RWPE2 (cell line): ENCODE data around the gene SERPIND1.

Experiments used
- ATAC-seq: fragments of 200-7000 bp; cut with Tn5 transposase; 3 replicates; pipeline ENCODE4 v1.9.1; 2021; ENCODE audit warnings: low read depth
- DNase-seq: peaks from one replicate; pipeline ENCODE4 v3.0.0-alpha.2; 2020; ENCODE audit warnings: low spot score
- H3K27ac ChIP-seq: fragments of 450-650 bp; 2 replicates; pipeline ENCODE4 v1.5.1; 2017; ENCODE audit warnings: mild to moderate bottlenecking; ENCODE audit not compliant: poor library complexity, severe bottlenecking
- H3K27me3 ChIP-seq: fragments of 250-450 bp; sonication (Bioruptor Pico); 2 replicates; pipeline ENCODE4 v1.5.1; 2021; ENCODE audit warnings: mild to moderate bottlenecking, moderate library complexity; ENCODE audit not compliant: insufficient read depth, poor library complexity, severe bottlenecking
- H3K36me3 ChIP-seq: fragments of 250-450 bp; sonication (Bioruptor Pico); 2 replicates; pipeline ENCODE4 v1.5.1; 2020; ENCODE audit warnings: low read depth, mild to moderate bottlenecking, moderate library complexity
- H3K4me1 ChIP-seq: fragments of 250-450 bp; sonication (Bioruptor Pico); 2 replicates; pipeline ENCODE4 v1.5.1; 2021; ENCODE audit warnings: mild to moderate bottlenecking, moderate library complexity; ENCODE audit not compliant: insufficient read depth, poor library complexity, severe bottlenecking
- H3K4me3 ChIP-seq: fragments of 250-450 bp; sonication (Bioruptor Pico); 2 replicates; pipeline ENCODE4 v1.5.1; 2021; ENCODE audit warnings: mild to moderate bottlenecking, moderate library complexity; ENCODE audit not compliant: severe bottlenecking
- H3K9me3 ChIP-seq: fragments of 250-450 bp; sonication (Bioruptor Pico); 2 replicates; pipeline ENCODE4 v1.5.1; 2021; ENCODE audit warnings: mild to moderate bottlenecking, moderate library complexity; ENCODE audit not compliant: severe bottlenecking
- CTCF ChIP-seq: fragments of 450-650 bp; IDR thresholded peaks from one replicate; pipeline ENCODE4 v1.5.1; 2017; ENCODE audit warnings: mild to moderate bottlenecking, moderate library complexity; ENCODE audit not compliant: poor library complexity, severe bottlenecking

SERPIND1 gene

GRCh38 chr22:20810645-20811044, 36.7 kb downstream of the SERPIND1 start:
- H3K36me3 ChIP-seq: peaks cover 39% of the 10 kb centered on the region
- DNase-seq (no peak), ATAC-seq (no peak)
- no peak overlapping the region for H3K4me3 ChIP-seq
- no peaks in the 10 kb centered on the region for H3K9me3 ChIP-seq
- no peak for TF ChIP-seq CTCF
- H3K27me3 ChIP-seq: no peaks in the 10 kb centered on the region
- H3K4me1 ChIP-seq: no peaks in the 10 kb centered on the region
- no peak overlapping the region for H3K27ac ChIP-seq

GRCh38 chr22:20811171-20811570, 37.3 kb downstream of the SERPIND1 start:
- Histone ChIP-seq H3K4me1 (no peaks in the 10 kb centered on the region), H3K9me3 (no peaks in the 10 kb centered on the region), H3K4me3 (no peak overlapping the region), H3K27ac (no peak overlapping the region), H3K36me3 (peaks cover 35% of the 10 kb centered on the region), H3K27me3 (no peaks in the 10 kb centered on the region)
- TF ChIP-seq CTCF: no peak
- no peak for DNase-seq
- no peak for ATAC-seq

GRCh38 chr22:20811971-20812660, 38.2 kb downstream of the SERPIND1 start:
- no peak overlapping the region for H3K4me3 ChIP-seq
- no peaks in the 10 kb centered on the region for H3K27me3 ChIP-seq
- no peak for ATAC-seq
- no peaks in the 10 kb centered on the region for H3K4me1 ChIP-seq
- no peak for DNase-seq
- no peak for TF ChIP-seq CTCF
- H3K9me3 ChIP-seq: no peaks in the 10 kb centered on the region
- H3K27ac ChIP-seq: no peak overlapping the region
- peaks cover 26% of the 10 kb centered on the region for H3K36me3 ChIP-seq

GRCh38 chr22:20813056-20813455, 39.1 kb downstream of the SERPIND1 start:
- no peak for TF ChIP-seq CTCF
- no peaks in the 10 kb centered on the region for H3K27me3 ChIP-seq
- ATAC-seq (no peak), DNase-seq (no peak)
- no peak overlapping the region for H3K27ac ChIP-seq
- no peaks in the 10 kb centered on the region for H3K9me3 ChIP-seq
- no peak overlapping the region for H3K4me3 ChIP-seq
- H3K4me1 ChIP-seq: no peaks in the 10 kb centered on the region
- H3K36me3 ChIP-seq: peaks cover 24% of the 10 kb centered on the region

- Histone ChIP-seq H3K4me3 (no peak overlapping the region), H3K9me3 (no peaks in the 10 kb centered on the region), H3K27ac (no peak overlapping the region), H3K36me3 (peaks cover 34% of the 10 kb centered on the region), H3K27me3 (no peaks in the 10 kb centered on the region), H3K4me1 (no peaks in the 10 kb centered on the region)
- ATAC-seq (no peak), DNase-seq (no peak)
- no peak for TF ChIP-seq CTCF
These were observed 40.4 kb downstream of the SERPIND1 start for GRCh38 chr22:20814221-20814808.
